OCI-M2 (cell line): ENCODE results near the gene BCL2L1.
"Not testable (repeated sequence)": the region's sequence is repeated elsewhere in the genome, so short reads cannot be mapped to it uniquely, and the experiment has no call there.

Experiments
- DNase-seq: peaks from one replicate; lab custom pipeline; 2025; ENCODE audit not compliant: unreplicated experiment; lab: John Stamatoyannopoulos, UW

BCL2L1 gene

DNA sequence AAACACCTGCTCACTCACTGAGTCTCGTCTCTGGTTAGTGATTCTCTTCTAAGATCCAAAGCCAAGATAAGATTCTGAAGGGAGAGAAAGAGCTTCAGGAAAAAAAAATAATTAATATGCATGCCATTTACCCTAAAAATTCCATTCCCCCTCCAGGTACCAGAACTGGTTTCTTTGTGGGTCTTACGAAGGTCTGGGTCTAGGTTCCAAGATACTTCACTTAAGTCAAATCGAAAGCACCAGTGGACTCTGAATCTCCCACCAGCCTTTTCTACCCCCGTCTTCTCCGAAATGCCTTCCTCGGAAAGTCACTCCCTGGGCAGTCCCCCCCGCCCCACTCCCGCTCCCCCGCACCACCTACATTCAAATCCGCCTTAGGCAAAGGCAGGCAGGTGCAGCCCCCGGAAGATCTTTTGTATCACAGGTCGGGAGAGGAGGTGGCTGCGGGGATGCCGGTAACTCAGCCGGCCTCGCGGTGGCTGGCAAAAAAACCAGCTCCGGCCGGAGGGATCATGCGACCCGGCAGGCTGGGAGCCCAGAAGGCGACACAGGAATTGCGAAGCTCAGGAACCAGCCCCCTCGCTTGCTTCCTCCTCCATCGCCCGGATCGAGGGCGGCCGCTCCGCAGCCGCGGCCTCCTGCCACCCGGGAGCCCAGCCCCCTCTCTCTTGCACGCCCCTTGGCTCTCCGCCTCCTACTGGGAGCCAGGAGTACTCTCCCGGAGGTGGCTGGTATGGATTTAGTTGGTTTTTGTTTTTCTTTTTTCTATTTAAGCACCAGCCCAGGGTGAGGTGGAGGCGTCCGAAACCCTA, at the start of gene BCL2L1:
Gene BCL2L1, minus strand, starts transcription at position 612 of the 812 bp plus-strand sequence. CDS start 650 bp downstream, outside the sequence.
- no peak for DNase-seq

DNA sequence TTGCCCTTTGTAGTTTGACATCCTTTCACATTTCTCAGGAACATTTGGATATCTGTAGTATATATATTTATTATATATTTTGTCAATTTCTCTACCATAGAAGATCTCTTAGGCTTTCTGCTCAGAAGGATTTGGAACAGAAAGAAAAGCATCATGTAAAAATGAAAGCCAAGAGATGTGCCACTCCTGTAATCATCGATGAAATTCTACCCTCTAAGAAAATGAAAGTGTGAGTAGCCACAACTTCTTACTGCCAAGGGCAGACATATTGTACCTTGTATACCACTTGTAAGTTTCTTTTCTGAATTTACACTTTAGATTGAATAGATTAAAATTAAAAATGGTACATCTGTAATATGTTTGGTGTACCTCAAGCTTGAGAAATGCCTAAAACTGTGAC, 47.6 kb upstream of the BCL2L1 start:
- DNase-seq = no peak

DNA sequence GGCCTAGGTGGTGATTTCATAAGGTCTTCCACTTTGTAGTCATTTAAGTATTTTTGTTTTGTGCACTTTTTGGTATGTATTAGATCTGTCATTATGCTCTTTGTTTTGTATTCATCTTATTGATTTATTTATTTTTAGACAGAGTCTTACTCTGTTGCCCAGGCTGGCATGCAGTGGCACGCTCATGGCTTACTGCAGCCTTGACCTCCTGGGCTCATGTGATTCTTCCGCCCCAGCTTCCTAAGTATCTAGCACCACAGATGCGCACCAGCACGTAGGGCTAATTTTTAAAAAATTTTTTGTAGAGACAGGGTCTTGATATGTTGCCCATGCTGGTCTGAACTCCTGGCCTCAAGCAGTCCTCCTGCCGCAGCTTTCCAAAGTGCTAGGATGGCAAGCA, 47.0 kb upstream of the BCL2L1 start:
- no peak for DNase-seq

DNA sequence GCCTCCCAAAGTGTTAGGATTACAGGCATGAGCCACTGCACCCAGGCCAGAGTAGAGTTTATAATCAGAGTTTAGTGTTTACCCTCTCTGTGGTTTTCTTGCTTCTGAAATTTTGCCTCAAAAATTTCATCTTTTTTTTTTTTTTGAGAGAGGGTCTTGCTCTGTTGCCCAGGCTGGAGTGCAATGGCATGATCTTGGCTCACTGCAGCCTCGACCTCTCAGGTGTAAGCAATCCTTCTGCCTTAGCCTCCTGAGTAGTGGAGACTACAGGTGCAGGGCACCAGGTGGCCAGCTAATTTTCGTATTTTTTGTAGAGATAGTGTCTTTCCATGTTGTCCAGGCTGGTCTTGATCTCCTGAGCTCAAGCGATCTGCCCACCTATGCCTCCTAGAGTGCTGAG, 45.1 kb upstream of the BCL2L1 start:
- DNase-seq = no peak

DNA sequence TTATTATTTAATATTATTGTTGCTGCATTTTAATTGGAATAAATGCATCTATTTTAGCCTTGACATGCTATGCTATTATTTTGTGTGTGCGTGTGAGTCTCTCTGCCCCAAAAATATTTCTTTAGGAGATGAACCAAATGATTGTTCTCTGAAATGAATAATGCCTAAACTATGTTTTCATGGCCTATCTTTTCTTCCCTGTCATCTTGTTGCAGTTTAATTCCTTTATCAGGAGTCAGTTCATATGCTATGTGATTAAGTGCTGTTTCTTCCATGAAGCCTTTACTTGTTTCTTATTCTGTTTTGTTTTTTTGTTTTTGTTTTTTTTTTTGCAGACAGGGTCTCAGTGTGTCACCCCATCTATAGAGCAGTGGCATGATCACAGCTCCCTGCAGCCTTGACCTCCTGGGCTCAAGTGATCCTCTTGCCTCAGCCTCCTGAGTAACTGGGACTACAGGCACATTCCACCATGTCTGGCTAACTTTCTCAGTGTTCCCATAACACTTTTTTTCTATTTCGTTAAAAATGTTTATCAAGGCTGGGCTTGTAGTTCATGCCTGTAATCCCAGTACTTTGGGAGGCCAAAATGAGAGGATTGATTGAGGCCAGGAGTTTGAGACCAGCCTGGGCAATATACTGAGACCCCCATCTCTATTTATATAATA, 42.1 kb upstream of the BCL2L1 start:
- DNase-seq = no peak

DNA sequence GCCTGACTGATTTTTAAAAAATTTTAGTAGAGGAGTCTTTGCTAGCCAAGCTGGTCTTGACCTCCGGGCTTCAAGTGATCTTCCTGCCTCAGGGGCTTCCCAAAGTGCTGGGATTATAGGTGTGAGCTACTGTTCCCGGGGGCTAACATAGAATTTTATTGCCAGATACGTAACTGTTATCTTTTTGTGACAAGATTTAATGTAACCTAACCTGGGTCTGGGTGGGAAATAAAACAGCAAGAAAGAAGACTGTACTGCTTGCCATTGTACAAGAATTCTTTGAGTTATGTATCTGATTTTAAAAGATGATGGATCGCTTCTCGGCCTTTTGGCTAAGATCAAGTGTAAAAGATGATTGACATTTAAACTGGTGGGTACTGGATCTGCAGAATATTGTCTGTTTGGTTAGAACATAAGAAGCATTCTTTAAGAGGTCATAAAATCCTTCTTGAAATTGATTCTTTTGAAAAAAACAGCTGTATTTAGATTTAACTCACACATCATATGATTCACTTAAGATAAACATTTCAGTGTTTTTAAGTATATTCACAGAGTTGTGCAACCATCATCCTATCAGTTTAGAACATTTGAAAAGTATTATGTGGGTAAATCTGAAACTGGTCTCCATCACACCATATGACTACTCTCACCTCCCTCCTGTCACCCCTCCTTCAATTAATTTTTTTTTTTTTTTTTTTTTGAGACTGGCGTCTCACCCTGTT, 38.0 kb upstream of the BCL2L1 start:
- DNase-seq = no peak

DNA sequence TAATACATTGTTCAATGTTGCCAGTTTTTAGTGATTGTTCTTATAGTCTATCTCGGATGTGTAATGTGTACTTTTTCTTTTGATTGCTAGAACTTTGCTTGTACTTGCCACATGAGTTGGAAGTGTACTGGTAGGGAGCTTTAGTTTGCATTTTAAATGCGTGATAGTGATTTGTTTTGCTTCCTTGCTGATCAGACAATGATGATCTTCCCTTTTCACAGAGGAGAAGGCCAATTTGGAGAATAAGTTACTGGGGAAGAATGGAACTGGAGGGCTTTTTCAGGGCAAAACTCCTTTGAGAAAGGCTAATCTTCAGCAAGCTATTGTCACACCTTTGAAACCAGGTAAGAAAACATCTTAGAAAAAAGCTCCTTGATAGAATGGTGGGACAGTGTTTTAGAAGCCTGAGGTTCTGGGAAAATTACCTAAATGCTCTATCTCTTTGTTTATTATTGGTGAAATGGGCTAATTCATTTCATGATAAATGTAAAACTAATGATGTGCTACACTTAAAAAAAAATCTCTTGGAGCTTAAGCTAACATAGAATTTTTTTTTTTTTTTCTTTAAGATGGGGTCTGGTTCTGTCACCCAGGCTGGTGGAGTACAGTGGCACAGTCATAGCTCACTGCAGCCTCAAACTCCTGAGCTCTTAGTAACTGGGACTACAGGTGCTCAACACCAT, 37.3 kb upstream of the BCL2L1 start:
- no peak for DNase-seq

DNA sequence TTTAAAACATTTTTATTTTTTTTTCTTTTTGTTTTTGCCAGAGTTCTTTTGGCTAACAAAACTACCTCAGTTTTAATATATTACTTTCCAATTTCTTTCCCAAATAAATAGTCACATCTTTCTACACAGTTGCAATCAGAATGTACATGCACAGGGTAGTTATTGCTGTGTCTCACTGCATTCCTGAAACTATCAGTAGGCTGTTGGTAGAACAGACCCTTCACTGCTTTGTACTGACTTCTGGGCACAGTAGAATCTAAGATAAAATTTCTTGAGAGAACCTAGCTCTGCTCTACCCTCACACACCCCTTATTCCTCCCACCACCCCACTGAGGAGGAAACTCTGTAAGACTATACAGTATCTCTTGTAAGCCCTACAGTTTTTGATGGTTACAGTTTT, 36.3 kb upstream of the BCL2L1 start:
- no peak for DNase-seq

DNA sequence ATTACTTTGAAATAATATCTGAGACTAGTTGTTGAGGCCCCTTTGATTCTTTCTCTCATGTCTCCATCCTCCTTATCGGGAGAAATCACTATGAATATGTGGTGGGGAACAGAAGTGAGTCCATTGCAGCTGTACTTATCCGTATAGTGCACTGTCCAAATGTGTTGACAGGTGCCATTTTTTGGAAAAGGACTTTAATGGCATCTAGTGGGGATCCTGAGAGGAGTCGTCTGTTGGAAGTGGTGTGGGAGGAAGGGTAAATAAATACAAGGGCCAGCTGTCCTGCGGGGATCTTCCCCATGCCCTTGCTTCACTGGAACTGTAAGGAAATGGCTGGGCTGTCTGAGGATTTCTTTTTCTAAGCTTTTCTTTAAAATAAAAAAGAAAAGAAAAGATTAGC, 35.9 kb upstream of the BCL2L1 start:
- DNase-seq = no peak

DNA sequence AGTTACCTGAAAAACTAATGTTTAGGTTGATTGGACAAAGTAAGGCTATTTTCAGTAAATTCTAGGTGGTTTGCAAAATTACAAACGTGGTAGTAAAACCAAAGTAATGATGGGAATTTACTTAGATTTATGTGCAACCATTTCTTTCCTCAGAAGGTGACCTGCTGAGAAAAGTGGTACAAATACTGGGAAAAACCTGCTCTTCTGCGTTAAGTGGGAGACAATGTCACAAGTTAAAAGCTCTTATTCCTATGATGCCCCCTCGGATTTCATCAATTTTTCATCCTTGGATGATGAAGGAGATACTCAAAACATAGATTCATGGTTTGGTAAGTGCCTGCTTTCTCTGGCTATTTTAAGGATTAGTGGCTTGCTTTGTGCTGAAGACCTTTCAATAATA, 34.6 kb upstream of the BCL2L1 start:
- no peak for DNase-seq

DNA sequence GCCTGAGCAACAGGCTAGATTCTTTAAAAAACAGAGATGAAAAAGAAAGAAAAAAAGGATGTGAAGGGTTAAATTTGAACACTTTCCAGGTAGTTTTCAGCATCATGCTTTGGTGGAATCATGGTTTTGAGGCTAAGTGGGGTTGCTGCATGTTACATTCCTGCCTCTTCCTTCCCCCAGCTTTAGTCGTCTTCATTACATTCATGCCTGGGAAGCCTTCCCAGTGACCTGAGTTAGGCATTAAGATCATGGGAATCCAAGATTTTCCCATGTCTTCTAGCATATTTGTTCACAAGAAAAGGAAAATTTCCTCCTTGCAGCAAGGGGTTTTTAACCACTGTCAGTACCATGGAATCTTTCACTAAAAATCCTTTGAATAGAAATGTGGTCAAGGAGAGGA, 28.5 kb upstream of the BCL2L1 start:
- no peak for DNase-seq

DNA sequence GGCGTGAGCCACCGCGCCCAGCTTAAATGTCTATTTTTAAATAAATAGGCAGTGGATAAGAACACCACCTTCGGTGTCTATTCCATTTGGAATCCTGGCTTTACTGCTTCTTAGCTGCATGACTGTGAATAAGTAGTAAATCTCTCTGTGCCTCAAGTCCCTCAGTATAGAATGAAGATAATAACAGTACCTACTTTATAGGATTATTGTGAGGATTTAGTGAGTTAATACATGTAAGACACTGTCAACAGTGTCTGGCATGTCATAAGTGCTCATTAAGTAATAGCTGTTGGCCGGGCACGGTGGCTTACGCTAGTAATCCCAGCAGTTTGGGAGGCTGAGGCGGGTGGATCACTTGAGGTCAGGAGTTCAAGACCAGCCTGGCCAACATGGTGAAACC, 26.6 kb upstream of the BCL2L1 start:
- DNase-seq = no peak

DNA sequence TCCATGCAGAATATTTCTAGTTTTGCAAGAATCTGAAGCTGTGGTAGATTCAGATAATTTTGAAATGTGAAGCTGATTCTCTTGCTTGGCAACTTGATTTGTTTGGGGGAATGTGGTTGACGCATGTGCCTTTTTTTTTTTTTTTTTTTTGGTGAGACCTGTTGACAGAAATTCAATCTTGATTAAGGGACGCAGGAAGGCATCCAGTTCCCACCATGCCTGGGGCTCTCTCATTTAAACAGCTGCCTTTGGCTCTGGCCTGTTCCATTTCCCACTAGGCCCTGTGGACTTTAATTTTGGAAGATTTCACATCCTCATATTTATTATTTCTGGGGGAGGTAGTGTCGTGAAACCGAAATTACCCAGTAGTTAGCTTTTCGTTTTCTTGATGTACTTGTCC, 25.0 kb upstream of the BCL2L1 start:
- DNase-seq = no peak

DNA sequence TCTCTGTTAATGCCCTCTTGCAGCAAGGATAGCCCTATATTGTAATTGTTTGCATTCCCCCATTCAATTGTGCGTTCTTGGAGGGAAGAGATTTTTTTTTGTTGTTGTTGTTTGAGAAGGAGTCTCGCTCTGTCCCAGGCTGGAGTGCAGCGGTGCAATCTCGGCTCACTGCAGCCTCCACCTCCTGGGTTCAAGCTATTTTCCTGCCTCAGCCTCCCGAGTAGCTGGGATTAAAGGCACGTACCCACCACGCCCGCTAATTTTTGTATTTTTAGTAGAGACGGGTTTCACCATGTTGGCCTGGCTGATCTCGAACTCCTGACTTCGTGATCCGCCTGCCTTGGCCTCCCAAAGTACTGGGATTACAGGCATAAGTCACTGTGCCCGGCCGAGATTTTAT, 24.4 kb upstream of the BCL2L1 start:
- not testable (repeated sequence) for DNase-seq

DNA sequence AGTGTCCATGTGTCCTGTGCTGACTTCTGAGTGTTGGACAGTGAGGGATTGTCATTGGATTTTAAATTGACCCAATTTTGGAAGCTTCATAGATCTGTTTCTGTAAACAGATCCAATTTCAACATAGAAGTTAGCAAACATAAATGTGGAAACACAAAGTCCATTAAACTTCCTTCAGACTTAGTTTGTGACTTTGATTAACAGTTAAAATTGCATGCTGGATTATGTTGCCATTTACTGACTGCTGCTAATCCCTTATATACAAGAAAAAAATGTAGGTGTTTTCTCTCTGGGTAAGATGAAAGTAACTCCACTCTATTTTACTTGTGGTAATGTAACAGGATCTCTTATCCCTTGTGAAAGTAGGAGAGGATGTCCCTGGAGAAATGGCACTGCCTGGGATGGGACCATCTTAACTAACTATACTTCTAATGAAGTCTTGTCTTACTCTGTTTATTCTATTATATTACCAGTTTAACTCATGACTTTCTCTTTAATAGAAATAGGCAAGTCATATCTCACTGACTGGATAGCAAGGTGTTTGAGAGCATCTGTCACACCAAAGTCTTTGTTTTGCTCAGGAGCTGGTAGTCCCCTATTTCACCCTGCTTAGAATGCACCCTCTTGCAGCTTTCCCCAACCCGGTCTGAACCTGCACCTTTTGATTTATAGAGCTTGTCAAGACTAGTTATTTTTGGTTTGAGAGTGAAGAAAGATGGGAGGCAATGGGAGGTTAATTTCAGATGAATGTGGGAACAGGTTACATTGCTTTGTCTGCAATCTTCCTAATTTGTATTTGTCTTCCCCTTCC, 23.6 kb upstream of the BCL2L1 start:
- DNase-seq = no peak

DNA sequence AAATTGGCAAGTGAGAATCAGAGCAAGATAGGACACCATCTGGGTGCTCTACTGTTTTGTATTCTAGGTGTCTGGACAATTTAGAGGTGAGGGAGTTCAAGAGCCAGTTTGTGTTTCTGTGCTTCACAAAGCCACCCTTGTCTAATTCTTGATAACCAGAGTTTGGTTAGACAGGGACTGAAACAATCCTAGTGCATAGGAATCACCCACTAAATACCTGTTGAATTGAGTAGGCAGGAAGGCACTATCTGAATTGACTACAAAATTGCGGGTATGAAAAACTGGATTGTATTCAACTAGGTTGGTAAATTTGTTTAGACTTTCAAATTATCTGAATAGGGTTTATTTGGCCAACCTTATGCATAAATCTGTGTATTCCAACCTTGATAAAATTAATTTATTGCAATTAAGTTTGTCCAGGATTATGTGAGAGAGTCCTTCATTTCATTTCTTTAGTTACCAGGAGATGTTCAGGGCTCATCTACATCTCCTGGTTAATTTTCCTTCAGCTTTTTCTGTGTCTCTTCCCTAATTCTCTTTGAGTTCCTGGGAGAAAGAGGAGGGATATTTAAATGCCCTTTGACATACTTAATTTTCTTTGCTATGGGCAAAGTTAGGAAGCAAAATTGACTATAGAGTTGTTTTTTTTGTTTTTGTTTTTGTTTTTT, 18.1 kb upstream of the BCL2L1 start:
- DNase-seq = no peak

DNA sequence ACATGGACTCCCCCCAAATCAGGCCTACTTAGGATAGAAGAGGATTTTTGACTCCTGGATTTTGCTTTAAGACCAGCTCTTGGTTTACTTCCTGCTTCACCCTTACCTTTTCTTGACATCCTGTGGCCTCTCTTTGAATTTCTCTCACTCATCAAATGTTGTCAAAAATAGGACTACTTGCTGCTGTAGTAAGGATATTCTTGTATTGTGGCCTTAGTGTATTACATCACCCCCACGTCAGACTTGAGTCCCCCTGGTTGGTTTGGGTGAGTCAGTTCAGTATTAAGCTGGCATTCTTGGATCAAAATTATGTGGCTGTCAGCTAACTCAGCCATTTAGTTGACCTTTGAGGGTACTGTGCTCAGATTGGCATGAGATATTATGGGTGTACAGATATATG, 17.5 kb upstream of the BCL2L1 start:
- no peak for DNase-seq

DNA sequence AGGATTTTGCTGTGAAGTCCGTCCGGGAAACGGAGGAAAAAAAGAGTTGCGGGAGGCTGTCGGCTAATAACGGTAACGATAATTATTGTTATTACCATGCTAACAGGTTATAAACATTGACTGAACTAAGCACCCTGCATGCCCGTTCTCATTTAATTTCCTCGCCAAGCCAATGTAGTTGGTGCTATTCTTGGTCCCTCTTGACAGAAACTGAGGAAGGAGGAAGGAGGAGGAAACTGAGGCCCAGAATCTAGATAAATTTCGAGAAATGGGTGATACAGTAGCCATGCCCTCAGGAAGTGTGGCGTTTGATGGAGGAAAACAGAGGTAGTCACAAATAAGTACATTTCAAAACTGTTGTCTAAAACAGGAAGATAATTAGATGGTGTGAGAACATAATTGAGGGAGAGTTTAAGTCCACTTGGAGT, 16.9 kb upstream of the BCL2L1 start:
- no peak for DNase-seq

DNA sequence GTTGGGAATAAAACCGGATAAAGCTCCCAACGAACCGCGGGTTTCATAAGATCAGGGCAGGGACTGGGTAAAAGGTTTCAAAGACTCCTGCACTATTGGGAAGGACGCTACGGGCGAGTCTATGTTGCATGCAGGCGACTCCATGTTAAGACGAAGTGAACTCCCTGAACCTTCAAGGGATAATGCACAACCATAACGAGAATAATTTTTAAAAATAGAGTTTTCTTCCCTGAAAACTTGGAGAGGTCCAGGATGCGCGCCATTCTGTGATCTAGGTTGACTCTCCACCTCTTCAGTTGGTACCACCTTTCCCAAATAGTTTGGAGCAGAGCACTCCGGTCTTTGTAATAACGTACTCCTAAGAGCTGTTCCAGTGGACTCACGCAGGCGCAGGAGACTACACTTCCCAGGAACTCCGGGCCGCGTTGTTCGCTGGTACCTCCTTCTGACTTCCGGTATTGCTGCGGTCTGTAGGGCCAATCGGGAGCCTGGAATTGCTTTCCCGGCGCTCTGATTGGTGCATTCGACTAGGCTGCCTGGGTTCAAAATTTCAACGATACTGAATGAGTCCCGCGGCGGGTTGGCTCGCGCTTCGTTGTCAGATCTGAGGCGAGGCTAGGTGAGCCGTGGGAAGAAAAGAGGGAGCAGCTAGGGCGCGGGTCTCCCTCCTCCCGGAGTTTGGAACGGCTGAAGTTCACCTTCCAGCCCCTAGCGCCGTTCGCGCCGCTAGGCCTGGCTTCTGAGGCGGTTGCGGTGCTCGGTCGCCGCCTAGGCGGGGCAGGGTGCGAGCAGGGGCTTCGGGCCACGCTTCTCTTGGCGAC, 16.3 kb upstream of the BCL2L1 start, which contains the start of gene TPX2:
Gene TPX2, plus strand, starts transcription at position 562 of the 821 bp plus-strand sequence. CDS start 18,187 bp downstream, outside the sequence.
- DNase-seq = peak; percentile 85
